ENCODE measurements around the gene ARHGAP24. TPM values are rescaled to one million over a fixed set of nuclear protein-coding genes. Genes with fewer than 3 reads are reported as not detected.

Gene ARHGAP24
- total and polyA plus RNA-seq, 2 donors (not counting 1 experiment from before 2014, with no cell fraction given) = 48.4 to 141 TPM

- DNase-seq (no peak), ATAC-seq (ENCODE audit: low read depth) (no peak)
- H3K27ac ChIP-seq (ENCODE audit: low read length in 2 of 2) = no peak overlapping the region
- no peak overlapping the region for H2AFZ ChIP-seq (ENCODE audit: insufficient read depth, low read depth, low read length, poor library complexity, severe bottlenecking)
- H3K27me3 ChIP-seq (replicated peaks in 1 of 4; ENCODE audit: control extremely low read depth in 1 of 4, control insufficient read depth in 3 of 4, insufficient read depth in 4 of 4, low read length in 3 of 4) = no peaks in the 10 kb centered on the region
- H3K9me3 Mint-ChIP-seq (ENCODE audit: insufficient read depth) = no peaks in the 10 kb centered on the region
- H3K4me3 Mint-ChIP-seq = no peak overlapping the region
- no peaks in the 10 kb centered on the region for H3K9me3 ChIP-seq (ENCODE audit: control extremely low read depth in 1 of 3, control insufficient read depth in 2 of 3, insufficient read depth in 1 of 3, low read length in 2 of 3)
- 100% methylated on average over 3 of the region's 3 CpGs for WGBS (ENCODE audit: insufficient coverage)
- CTCF ChIA-PET = interaction anchor here (0.7 to 1.2 kb wide), 3 partner anchors 209 to 612 kb away, joined by 3 read pairs; no protein-coding TSS in a partner anchor
- no peak for TF ChIP-seq EZH2 (IDR thresholded peaks at IDR 0.05; ENCODE audit: borderline replicate concordance, insufficient read depth, low read depth, low read length, poor library complexity, severe bottlenecking)
- TF ChIP-seq CTCF (IDR thresholded peaks at IDR 0.05) = no peak
- no peak overlapping the region for H3K9ac ChIP-seq (ENCODE audit: low read length)
- peaks cover 8% of the 10 kb centered on the region for H3K4me1 Mint-ChIP-seq
- POLR2A ChIA-PET = no interaction called here
- H3K79me2 ChIP-seq (ENCODE audit: control insufficient read depth, insufficient read depth, low read length) = peaks cover 40% of the 10 kb centered on the region
- no peaks in the 10 kb centered on the region for H3K4me1 ChIP-seq (ENCODE audit: control insufficient read depth in 2 of 2, insufficient read depth in 2 of 2, low read length in 2 of 2)
- no peak overlapping the region for H3K4me3 ChIP-seq (ENCODE audit: control extremely low read depth in 1 of 5, extremely low read depth in 1 of 5, insufficient read depth in 1 of 5, low read depth in 2 of 5, low read length in 4 of 5)
- H4K20me1 ChIP-seq (ENCODE audit: control insufficient read depth, insufficient read depth, low read length, poor library complexity, severe bottlenecking) = no peaks in the 10 kb centered on the region
- no peak overlapping the region for H3K4me2 ChIP-seq (replicated peaks; ENCODE audit: low read depth, low read length, poor library complexity, severe bottlenecking)
- intact Hi-C loops (cut with micrococcal nuclease) = loop anchor here (5.0 kb wide), 1 partner anchor 38 kb away; no protein-coding TSS in a partner anchor
- no peaks in the 10 kb centered on the region for H3K27me3 Mint-ChIP-seq
- H3K27ac Mint-ChIP-seq = no peak overlapping the region
- H3K36me3 ChIP-seq (replicated peaks in 1 of 2; ENCODE audit: control extremely low read depth in 1 of 2, control insufficient read depth in 1 of 2, extremely low read depth in 1 of 2, insufficient read depth in 2 of 2, low read length in 1 of 2) = peaks cover 2 to 16% of the 10 kb centered on the region in 2 experiments
Observed at GRCh38 chr4:85759388-85759787, 284.4 kb downstream of the ARHGAP24 start.

- no peaks in the 10 kb centered on the region for H4K20me1 ChIP-seq (ENCODE audit: control insufficient read depth, insufficient read depth, low read length, poor library complexity, severe bottlenecking)
- H3K27ac Mint-ChIP-seq = no peak overlapping the region
- peaks cover 0 to 16% of the 10 kb centered on the region in 2 experiments for H3K36me3 ChIP-seq (replicated peaks in 1 of 2; ENCODE audit: control extremely low read depth in 1 of 2, control insufficient read depth in 1 of 2, extremely low read depth in 1 of 2, insufficient read depth in 2 of 2, low read length in 1 of 2)
- H3K27ac ChIP-seq (ENCODE audit: low read length in 2 of 2) = no peak overlapping the region
- H3K27me3 ChIP-seq (replicated peaks in 1 of 4; ENCODE audit: control extremely low read depth in 1 of 4, control insufficient read depth in 3 of 4, insufficient read depth in 4 of 4, low read length in 3 of 4) = no peaks in the 10 kb centered on the region
- H3K9me3 ChIP-seq (ENCODE audit: control extremely low read depth in 1 of 3, control insufficient read depth in 2 of 3, insufficient read depth in 1 of 3, low read length in 2 of 3) = no peaks in the 10 kb centered on the region
- peaks cover 44% of the 10 kb centered on the region for H3K79me2 ChIP-seq (ENCODE audit: control insufficient read depth, insufficient read depth, low read length)
- peaks cover 4% of the 10 kb centered on the region for H3K4me1 Mint-ChIP-seq
- ATAC-seq (ENCODE audit: low read depth) = no peak
- no peak overlapping the region for H3K4me2 ChIP-seq (replicated peaks; ENCODE audit: low read depth, low read length, poor library complexity, severe bottlenecking)
- H3K27me3 Mint-ChIP-seq = no peaks in the 10 kb centered on the region
- WGBS (ENCODE audit: insufficient coverage) = 100% methylated on average over 1 of the region's 4 CpGs
- H2AFZ ChIP-seq (ENCODE audit: insufficient read depth, low read depth, low read length, poor library complexity, severe bottlenecking) = no peak overlapping the region
- TF ChIP-seq CTCF (IDR thresholded peaks at IDR 0.05) (no peak), EZH2 (IDR thresholded peaks at IDR 0.05; ENCODE audit: borderline replicate concordance, insufficient read depth, low read depth, low read length, poor library complexity, severe bottlenecking) (no peak)
- H3K4me1 ChIP-seq (ENCODE audit: control insufficient read depth in 2 of 2, insufficient read depth in 2 of 2, low read length in 2 of 2) = no peaks in the 10 kb centered on the region
- POLR2A ChIA-PET = no interaction called here
- DNase-seq = no peak
- H3K4me3 Mint-ChIP-seq = no peak overlapping the region
- CTCF ChIA-PET = no interaction called here
- no peaks in the 10 kb centered on the region for H3K9me3 Mint-ChIP-seq (ENCODE audit: insufficient read depth)
- no peak overlapping the region for H3K4me3 ChIP-seq (ENCODE audit: control extremely low read depth in 1 of 5, extremely low read depth in 1 of 5, insufficient read depth in 1 of 5, low read depth in 2 of 5, low read length in 4 of 5)
- intact Hi-C loops (cut with micrococcal nuclease) = no loop called here
- H3K9ac ChIP-seq (ENCODE audit: low read length) = no peak overlapping the region
Observed at GRCh38 chr4:85760511-85760910, 285.6 kb downstream of the ARHGAP24 start.
